ENCODE measurements around the gene UNG.
"Not testable (repeated sequence)": the region's sequence is repeated elsewhere in the genome, so short reads cannot be mapped to it uniquely, and the experiment has no call there.

The UNG gene

GRCh38 chr12:109052414-109053323 is 44.7 kb upstream of the UNG start, which contains the start of gene USP30:
Gene USP30 (plus strand): TSS chr12:109052576. CDS start chr12:109052679, 103 bp downstream.
- peak within 1 kb of the TSS; percentile 61 for H3K27ac ChIP-seq (ENCODE audit: low read length)
- H3K9ac ChIP-seq (ENCODE audit: low read length), result peak within 1 kb of the TSS; percentile 75
- H3K9me3 ChIP-seq (ENCODE audit: insufficient read depth, low read length), result no peaks in the 10 kb centered on the region
- peak within 1 kb of the TSS; percentile 98 for H2AFZ ChIP-seq (ENCODE audit: low read depth, low read length)
- TF ChIP-seq CTCF (IDR thresholded peaks at IDR 0.05; ENCODE audit: low read depth, low read length), result no peak
- peak within 1 kb of the TSS; percentile 93 for H3K4me3 ChIP-seq (ENCODE audit: low read length)
- H3K4me2 ChIP-seq (ENCODE audit: low read length), result peak within 1 kb of the TSS; percentile 95
- peaks cover 4% of the 10 kb centered on the region; the same call in 1 of the 2 replicates for H3K4me1 ChIP-seq (ENCODE audit: low read length)
- no peaks in the 10 kb centered on the region for H4K20me1 ChIP-seq (ENCODE audit: insufficient read depth, low read length)
- H3K79me2 ChIP-seq (ENCODE audit: low read length), result peaks cover 12% of the 10 kb centered on the region; the same call in 1 of the 2 replicates
- no peaks in the 10 kb centered on the region for H3K36me3 ChIP-seq (replicated peaks; ENCODE audit: low read depth, low read length)
- H3K27me3 ChIP-seq (ENCODE audit: low read depth, low read length), result no peaks in the 10 kb centered on the region

DNA sequence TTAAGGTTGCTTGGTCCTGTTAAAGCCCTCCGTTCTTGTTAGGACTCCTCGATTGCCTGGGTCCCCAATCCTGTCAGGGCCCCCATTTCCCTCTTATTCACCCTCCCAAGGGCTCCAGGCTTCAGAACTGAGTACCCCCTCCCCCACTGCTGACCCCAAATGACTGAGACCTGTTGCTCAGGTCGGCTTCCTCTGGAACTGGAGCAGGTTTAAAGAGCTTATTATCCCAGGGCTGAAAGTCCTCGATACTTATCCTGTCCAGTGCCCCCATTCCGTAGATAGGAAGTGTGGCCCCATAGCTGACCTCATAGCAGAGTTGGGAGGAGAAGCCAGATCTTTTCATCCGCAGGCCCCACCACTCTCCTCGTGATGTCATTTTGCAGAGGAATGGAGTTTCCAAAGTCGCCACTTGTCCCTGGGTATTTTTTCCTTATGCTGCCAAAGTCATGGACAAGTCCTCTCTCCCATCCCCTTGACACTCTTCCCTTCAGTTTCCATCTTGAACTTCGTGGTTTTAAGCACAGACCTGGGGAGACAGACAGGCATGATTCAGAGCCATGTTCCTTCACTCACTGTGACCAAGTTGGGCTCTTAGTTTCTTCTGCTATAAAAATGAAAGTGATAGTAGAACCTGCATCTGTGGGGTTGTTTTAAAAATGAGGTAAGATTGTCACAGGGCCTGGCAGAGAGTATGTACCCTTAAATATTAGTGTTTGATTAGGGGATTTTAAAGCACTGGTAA is 43.8 kb upstream of the UNG start:
- Histone ChIP-seq H3K79me2 (ENCODE audit: low read length) (peaks cover 12% of the 10 kb centered on the region; the same call in 1 of the 2 replicates), H3K36me3 (replicated peaks; ENCODE audit: low read depth, low read length) (no peaks in the 10 kb centered on the region), H3K27ac (ENCODE audit: low read length) (peak overlapping the region; percentile 61), H3K27me3 (ENCODE audit: low read depth, low read length) (no peaks in the 10 kb centered on the region), H4K20me1 (ENCODE audit: insufficient read depth, low read length) (no peaks in the 10 kb centered on the region), H3K9ac (ENCODE audit: low read length) (peak overlapping the region; percentile 75), H3K4me2 (ENCODE audit: low read length) (peak overlapping the region; percentile 95), H2AFZ (ENCODE audit: low read depth, low read length) (peak overlapping the region; percentile 50), H3K9me3 (ENCODE audit: insufficient read depth, low read length) (no peaks in the 10 kb centered on the region), H3K4me1 (ENCODE audit: low read length) (peaks cover 4% of the 10 kb centered on the region; the same call in 1 of the 2 replicates), H3K4me3 (ENCODE audit: low read length) (peak overlapping the region; percentile 93)
- TF ChIP-seq EZH2phosphoT487 (IDR thresholded peaks at IDR 0.05; ENCODE audit: low read depth), result no peak
- TF ChIP-seq CTCF (IDR thresholded peaks at IDR 0.05; ENCODE audit: low read depth, low read length), result no peak

GRCh38 chr12:109054124-109054513 is 43.3 kb upstream of the UNG start:
- not testable (repeated sequence) for H3K9me3 ChIP-seq (ENCODE audit: insufficient read depth, low read length); H4K20me1 ChIP-seq (ENCODE audit: insufficient read depth, low read length); H3K36me3 ChIP-seq (replicated peaks; ENCODE audit: low read depth, low read length); H3K4me1 ChIP-seq (ENCODE audit: low read length); H3K27me3 ChIP-seq (ENCODE audit: low read depth, low read length)
- Histone ChIP-seq H3K4me2 (ENCODE audit: low read length) (peak overlapping the region; percentile 95), H3K79me2 (ENCODE audit: low read length) (peaks cover 12% of the 10 kb centered on the region; the same call in 1 of the 2 replicates), H3K4me3 (ENCODE audit: low read length) (peak overlapping the region; percentile 93), H2AFZ (ENCODE audit: low read depth, low read length) (peak overlapping the region; percentile 50), H3K27ac (ENCODE audit: low read length) (peak overlapping the region; percentile 61), H3K9ac (ENCODE audit: low read length) (peak overlapping the region; percentile 75)

DNA sequence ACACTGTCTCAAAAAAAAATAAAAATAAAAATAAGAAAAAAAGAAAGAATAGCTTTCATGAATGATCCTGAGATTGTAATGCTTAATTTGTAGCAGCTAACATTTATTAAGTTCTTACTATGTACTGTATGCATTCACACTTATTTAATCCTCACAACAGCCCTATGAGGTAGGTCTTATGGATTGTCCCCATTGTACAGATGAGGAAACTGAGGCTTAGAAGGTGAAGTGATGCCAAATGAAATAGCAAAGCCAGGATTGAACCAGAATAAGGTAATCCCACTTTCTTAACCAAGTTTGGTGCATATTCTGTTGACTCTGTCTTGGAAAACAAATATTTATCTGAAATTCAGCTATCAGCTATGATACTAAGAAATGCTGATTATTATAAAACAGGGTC is 42.9 kb upstream of the UNG start:
- H3K9ac ChIP-seq (ENCODE audit: low read length), result no peak overlapping the region
- no peak overlapping the region for H3K4me3 ChIP-seq (ENCODE audit: low read length)
- no peaks in the 10 kb centered on the region for H4K20me1 ChIP-seq (ENCODE audit: insufficient read depth, low read length)
- TF ChIP-seq CTCF (IDR thresholded peaks at IDR 0.05; ENCODE audit: low read depth, low read length) (no peak), EZH2phosphoT487 (IDR thresholded peaks at IDR 0.05; ENCODE audit: low read depth) (no peak)
- H3K27me3 ChIP-seq (ENCODE audit: low read depth, low read length), result no peaks in the 10 kb centered on the region
- H3K36me3 ChIP-seq (replicated peaks; ENCODE audit: low read depth, low read length), result no peaks in the 10 kb centered on the region
- no peak overlapping the region for H3K27ac ChIP-seq (ENCODE audit: low read length)
- H3K79me2 ChIP-seq (ENCODE audit: low read length), result peaks cover 12% of the 10 kb centered on the region; the same call in 1 of the 2 replicates
- H2AFZ ChIP-seq (ENCODE audit: low read depth, low read length), result no peak overlapping the region
- peaks cover 4% of the 10 kb centered on the region; the same call in 1 of the 2 replicates for H3K4me1 ChIP-seq (ENCODE audit: low read length)
- H3K9me3 ChIP-seq (ENCODE audit: insufficient read depth, low read length), result no peaks in the 10 kb centered on the region
- H3K4me2 ChIP-seq (ENCODE audit: low read length), result peak overlapping the region; percentile 95

Data from OCI-LY3 (cell line).